ENCODE data around the gene CPA3. TPM values are rescaled to one million over a fixed set of nuclear protein-coding genes. Genes with fewer than 3 reads are reported as not detected.

CPA3 gene
- total and polyA plus RNA-seq, 2 of the 13 experiments (the other 11 are each of a cell fraction or from before 2014, with no cell fraction given): not detected

DNA sequence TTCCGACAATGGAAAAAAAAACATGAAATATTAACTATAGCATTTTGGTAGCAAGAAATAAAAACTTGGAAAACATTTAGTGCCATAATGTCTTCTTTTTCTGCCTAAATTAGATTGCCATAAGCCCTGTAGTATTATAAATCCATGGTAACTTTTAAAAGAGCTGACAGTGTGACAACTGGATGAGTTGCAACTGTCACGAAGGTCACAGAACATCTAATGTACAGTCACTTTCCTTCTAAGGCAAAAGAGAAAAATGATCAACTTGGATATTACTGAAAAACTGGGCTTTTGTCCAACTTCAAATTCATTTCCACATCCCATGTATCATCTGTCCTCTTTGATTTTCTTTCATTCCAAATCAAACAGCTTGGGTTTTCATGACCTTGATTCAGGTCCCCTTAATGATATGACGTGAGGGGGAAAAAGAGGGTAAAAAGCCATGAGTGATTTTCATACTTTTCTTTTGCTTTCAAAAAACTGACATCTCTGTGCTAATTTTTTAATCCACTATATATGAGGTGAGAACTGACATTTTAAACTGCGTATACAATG, 36.9 kb upstream of the CPA3 start:
- in situ Hi-C loops (cut with HindIII; ENCODE audit: extremely low pct_ligation_motif_present, low pct_unique_long_range_greater_than_20kb) (no loop called here), intact Hi-C loops (cut with micrococcal nuclease; ENCODE audit: unreplicated experiment) (no loop called here)
- no peak overlapping the region for H3K9ac ChIP-seq (ENCODE audit: insufficient read depth, low read depth, low read length)
- H3K4me1 ChIP-seq (ENCODE audit: insufficient read depth, low read length): no peaks in the 10 kb centered on the region
- DNase-seq (ENCODE audit: low spot score): no peak
- H3K27ac ChIP-seq (ENCODE audit: extremely low read length, insufficient read depth, low read length): no peak overlapping the region
- H3K9me3 ChIP-seq (ENCODE audit: low read length): no peaks in the 10 kb centered on the region
- BruUV-seq (replicated peaks): no TSS peak
- ChIA-PET POLR2A (no interaction called here), CTCF (ENCODE audit: low intra/inter-chr PET ratio, low total read pairs) (no interaction called here)
- TF ChIP-seq FOXA1 (IDR thresholded peaks at IDR 0.05) (no peak), FOXA1 (CRISPR knock-in tag; IDR thresholded peaks at IDR 0.05) (no peak), ATF1 (CRISPR knock-in tag; IDR thresholded peaks at IDR 0.05) (no peak)
- TF ChIP-seq, protein P1, sequence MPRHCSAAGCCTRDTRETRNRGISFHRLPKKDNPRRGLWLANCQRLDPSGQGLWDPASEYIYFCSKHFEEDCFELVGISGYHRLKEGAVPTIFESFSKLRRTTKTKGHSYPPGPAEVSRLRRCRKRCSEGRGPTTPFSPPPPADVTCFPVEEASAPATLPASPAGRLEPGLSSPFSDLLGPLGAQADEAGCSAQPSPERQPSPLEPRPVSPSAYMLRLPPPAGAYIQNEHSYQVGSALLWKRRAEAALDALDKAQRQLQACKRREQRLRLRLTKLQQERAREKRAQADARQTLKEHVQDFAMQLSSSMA (CRISPR knock-in tag; IDR thresholded peaks at IDR 0.05): no peak
- TF ChIP-seq, protein P2, sequence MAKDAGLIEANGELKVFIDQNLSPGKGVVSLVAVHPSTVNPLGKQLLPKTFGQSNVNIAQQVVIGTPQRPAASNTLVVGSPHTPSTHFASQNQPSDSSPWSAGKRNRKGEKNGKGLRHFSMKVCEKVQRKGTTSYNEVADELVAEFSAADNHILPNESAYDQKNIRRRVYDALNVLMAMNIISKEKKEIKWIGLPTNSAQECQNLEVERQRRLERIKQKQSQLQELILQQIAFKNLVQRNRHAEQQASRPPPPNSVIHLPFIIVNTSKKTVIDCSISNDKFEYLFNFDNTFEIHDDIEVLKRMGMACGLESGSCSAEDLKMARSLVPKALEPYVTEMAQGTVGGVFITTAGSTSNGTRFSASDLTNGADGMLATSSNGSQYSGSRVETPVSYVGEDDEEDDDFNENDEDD (CRISPR knock-in tag; IDR thresholded peaks at IDR 0.05; ENCODE audit: borderline replicate concordance): no peak
- H2AFZ ChIP-seq (ENCODE audit: low read length): no peak overlapping the region
- ATAC-seq: no peak
- H4K20me1 ChIP-seq (ENCODE audit: insufficient read depth, low read length): no peaks in the 10 kb centered on the region
- H3K36me3 ChIP-seq (replicated peaks in 1 of 2; ENCODE audit: control insufficient read depth in 1 of 2, insufficient read depth in 2 of 2, low read length in 2 of 2): no peaks in the 10 kb centered on the region
- H3K27me3 ChIP-seq (ENCODE audit: control insufficient read depth in 1 of 2, insufficient read depth in 2 of 2, low read length in 2 of 2): no peaks in the 10 kb centered on the region
- H3K79me2 ChIP-seq (ENCODE audit: insufficient read depth, low read length): no peaks in the 10 kb centered on the region
- no peak for FAIRE-seq
- no peak overlapping the region for H3K4me2 ChIP-seq (ENCODE audit: low read depth, low read length)
- H3K4me3 ChIP-seq (replicated peaks in 1 of 3; ENCODE audit: insufficient read depth in 1 of 3, low read depth in 2 of 3, low read length in 3 of 3): no peak overlapping the region
- 26% methylated on average over 4 of the region's 4 CpGs for WGBS (ENCODE audit: low lambda C conversion rate)

DNA sequence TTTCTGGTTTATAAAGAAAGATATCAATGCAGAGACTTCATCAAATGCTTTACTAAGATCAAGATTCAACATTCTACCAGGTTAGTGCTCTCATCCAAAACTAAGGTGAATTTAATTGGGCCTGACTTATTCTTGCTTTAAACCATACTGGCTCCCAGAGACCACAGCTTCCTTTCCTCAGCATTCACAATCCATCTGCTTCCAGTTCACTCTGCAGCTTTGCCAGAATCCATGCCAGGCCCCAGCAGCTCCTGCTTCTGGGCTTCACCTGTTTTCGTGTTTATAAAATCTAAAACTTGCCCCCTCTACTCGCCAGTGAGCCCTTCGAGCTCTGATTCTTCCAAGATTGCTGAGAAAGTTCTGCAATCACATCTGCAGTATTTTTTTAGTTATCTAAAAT, 35.2 kb upstream of the CPA3 start:
- ATAC-seq (no peak), DNase-seq (ENCODE audit: low spot score) (no peak), FAIRE-seq (no peak)
- H3K9ac ChIP-seq (ENCODE audit: insufficient read depth, low read depth, low read length): no peak overlapping the region
- no peaks in the 10 kb centered on the region for H3K4me1 ChIP-seq (ENCODE audit: insufficient read depth, low read length)
- H3K27me3 ChIP-seq (ENCODE audit: control insufficient read depth in 1 of 2, insufficient read depth in 2 of 2, low read length in 2 of 2): no peaks in the 10 kb centered on the region
- H3K36me3 ChIP-seq (replicated peaks in 1 of 2; ENCODE audit: control insufficient read depth in 1 of 2, insufficient read depth in 2 of 2, low read length in 2 of 2): no peaks in the 10 kb centered on the region
- POLR2A ChIA-PET: interaction anchor here (0.6 kb wide), 1 partner anchor 850 kb away, joined by 4 read pairs; no protein-coding TSS in a partner anchor
- no peak overlapping the region for H3K27ac ChIP-seq (ENCODE audit: extremely low read length, insufficient read depth, low read length)
- H3K4me3 ChIP-seq (replicated peaks in 1 of 3; ENCODE audit: insufficient read depth in 1 of 3, low read depth in 2 of 3, low read length in 3 of 3): no peak overlapping the region
- no peak overlapping the region for H2AFZ ChIP-seq (ENCODE audit: low read length)
- H4K20me1 ChIP-seq (ENCODE audit: insufficient read depth, low read length): no peaks in the 10 kb centered on the region
- no peak overlapping the region for H3K4me2 ChIP-seq (ENCODE audit: low read depth, low read length)
- CTCF ChIA-PET (ENCODE audit: low intra/inter-chr PET ratio, low total read pairs): no interaction called here
- H3K9me3 ChIP-seq (ENCODE audit: low read length): no peaks in the 10 kb centered on the region
- no TSS peak for BruUV-seq (replicated peaks)
- in situ Hi-C loops (cut with HindIII; ENCODE audit: extremely low pct_ligation_motif_present, low pct_unique_long_range_greater_than_20kb) (no loop called here), intact Hi-C loops (cut with micrococcal nuclease; ENCODE audit: unreplicated experiment) (no loop called here)
- H3K79me2 ChIP-seq (ENCODE audit: insufficient read depth, low read length): no peaks in the 10 kb centered on the region
- 2% methylated on average over 3 of the region's 3 CpGs for whole genome bisulfite sequencing (ENCODE audit: low lambda C conversion rate)
- TF ChIP-seq RFX1 (IDR thresholded peaks at IDR 0.05) (no peak), ZNF552 (CRISPR knock-in tag; IDR thresholded peaks at IDR 0.05; ENCODE audit: borderline replicate concordance) (no peak), ZIK1 (CRISPR knock-in tag; IDR thresholded peaks at IDR 0.05; ENCODE audit: borderline replicate concordance, low read depth) (no peak), FOXP1 (IDR thresholded peaks at IDR 0.05) (no peak), FOXP1 (CRISPR knock-in tag; IDR thresholded peaks at IDR 0.05) (no peak), NFE2L1 (CRISPR knock-in tag; IDR thresholded peaks at IDR 0.05; ENCODE audit: borderline replicate concordance) (no peak), ZNF703 (CRISPR knock-in tag; IDR thresholded peaks at IDR 0.05; ENCODE audit: borderline replicate concordance) (no peak), ZNF326 (CRISPR knock-in tag; IDR thresholded peaks at IDR 0.05; ENCODE audit: borderline replicate concordance) (no peak), SP4 (CRISPR knock-in tag; IDR thresholded peaks at IDR 0.05) (no peak), U2AF1 (optimal IDR thresholded peaks at IDR 0.05; ENCODE audit: low read depth, low read length) (no peak), CCDC6 (CRISPR knock-in tag; IDR thresholded peaks at IDR 0.05) (no peak), CBX2 (IDR thresholded peaks at IDR 0.05; ENCODE audit: low read depth, low read length) (no peak), CBX2 (CRISPR knock-in tag; IDR thresholded peaks at IDR 0.05; ENCODE audit: low read depth) (no peak)
- TF ChIP-seq, protein P3, sequence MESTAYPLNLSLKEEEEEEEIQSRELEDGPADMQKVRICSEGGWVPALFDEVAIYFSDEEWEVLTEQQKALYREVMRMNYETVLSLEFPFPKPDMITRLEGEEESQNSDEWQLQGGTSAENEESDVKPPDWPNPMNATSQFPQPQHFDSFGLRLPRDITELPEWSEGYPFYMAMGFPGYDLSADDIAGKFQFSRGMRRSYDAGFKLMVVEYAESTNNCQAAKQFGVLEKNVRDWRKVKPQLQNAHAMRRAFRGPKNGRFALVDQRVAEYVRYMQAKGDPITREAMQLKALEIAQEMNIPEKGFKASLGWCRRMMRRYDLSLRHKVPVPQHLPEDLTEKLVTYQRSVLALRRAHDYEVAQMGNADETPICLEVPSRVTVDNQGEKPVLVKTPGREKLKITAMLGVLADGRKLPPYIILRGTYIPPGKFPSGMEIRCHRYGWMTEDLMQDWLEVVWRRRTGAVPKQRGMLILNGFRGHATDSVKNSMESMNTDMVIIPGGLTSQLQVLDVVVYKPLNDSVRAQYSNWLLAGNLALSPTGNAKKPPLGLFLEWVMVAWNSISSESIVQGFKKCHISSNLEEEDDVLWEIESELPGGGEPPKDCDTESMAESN (CRISPR knock-in tag; conservative IDR thresholded peaks at IDR 0.05): no peak

Measured in HepG2 (cell line).